ENCODE results near the gene EEF1AKMT2. TPM values are rescaled to one million over a fixed set of nuclear protein-coding genes. Genes with fewer than 3 reads are reported as not detected.

The EEF1AKMT2 gene
- total RNA-seq, 1 donor from 2014 or later = 22.3 TPM

DNA sequence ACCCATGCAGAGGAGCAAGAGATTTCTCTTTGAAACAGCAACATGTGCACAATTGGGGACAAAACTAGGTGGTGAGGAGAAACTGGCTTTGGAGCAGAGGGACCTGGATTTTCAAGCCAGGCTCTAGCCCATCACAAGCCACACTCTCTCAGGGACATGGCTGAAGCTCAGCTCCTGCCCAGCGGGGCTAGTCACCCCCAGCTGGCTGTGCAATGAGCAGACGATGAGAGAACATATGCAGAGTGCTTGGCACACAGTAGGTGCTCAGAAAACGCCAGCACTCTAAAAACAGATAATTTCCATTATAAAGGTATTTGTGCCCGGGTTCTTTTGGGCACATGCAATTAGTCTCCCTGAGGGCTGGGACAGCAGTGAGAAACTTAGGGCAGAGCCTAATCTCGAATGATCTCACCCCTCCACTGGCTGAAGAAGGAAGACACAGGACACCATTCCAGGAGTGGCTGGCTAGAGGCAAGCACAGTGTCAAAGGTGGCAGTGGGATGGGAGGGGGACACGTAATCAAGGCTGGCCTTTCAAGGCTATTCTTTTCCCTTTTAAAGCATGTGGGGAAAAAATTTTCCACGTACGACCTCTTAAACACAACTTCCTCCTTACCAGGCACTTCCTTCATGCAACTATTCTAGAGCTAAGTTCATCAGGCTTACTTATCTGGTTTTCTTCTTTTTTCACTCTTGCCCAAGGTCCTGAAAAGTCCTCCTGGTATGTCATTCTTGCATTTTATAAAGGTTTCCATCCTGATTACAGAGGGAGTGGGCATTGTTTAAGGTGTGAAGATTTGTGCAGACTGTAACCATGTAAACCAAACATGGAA, 62.6 kb downstream of the EEF1AKMT2 start:
- H3K4me1 Mint-ChIP-seq = peaks cover 64% of the 10 kb centered on the region
- intact Hi-C loops (cut with micrococcal nuclease) = loop anchor here (1.0 kb wide), 2 partner anchors 11 to 41 kb away; no protein-coding TSS in a partner anchor
- peak overlapping the region; percentile 84 for H3K27ac Mint-ChIP-seq
- H3K27me3 Mint-ChIP-seq = no peaks in the 10 kb centered on the region
- no peak for DNase-seq
- no peaks in the 10 kb centered on the region for H3K9me3 Mint-ChIP-seq
- peak overlapping the region; percentile 50 for H3K4me3 Mint-ChIP-seq
- H3K36me3 Mint-ChIP-seq (ENCODE audit: low read depth) = peaks cover 38% of the 10 kb centered on the region

GRCh38 chr10:124728071-124728829, 63.4 kb downstream of the EEF1AKMT2 start:
- Mint-ChIP-seq H3K36me3 (ENCODE audit: low read depth) (peaks cover 34% of the 10 kb centered on the region), H3K4me3 (peak overlapping the region; percentile 50), H3K27me3 (no peaks in the 10 kb centered on the region), H3K27ac (peak overlapping the region; percentile 84), H3K4me1 (peaks cover 64% of the 10 kb centered on the region), H3K9me3 (no peaks in the 10 kb centered on the region)
- DNase-seq = no peak
- intact Hi-C loops (cut with micrococcal nuclease) = loop anchor here (1.0 kb wide), 2 partner anchors 10 to 40 kb away; no protein-coding TSS in a partner anchor

DNA sequence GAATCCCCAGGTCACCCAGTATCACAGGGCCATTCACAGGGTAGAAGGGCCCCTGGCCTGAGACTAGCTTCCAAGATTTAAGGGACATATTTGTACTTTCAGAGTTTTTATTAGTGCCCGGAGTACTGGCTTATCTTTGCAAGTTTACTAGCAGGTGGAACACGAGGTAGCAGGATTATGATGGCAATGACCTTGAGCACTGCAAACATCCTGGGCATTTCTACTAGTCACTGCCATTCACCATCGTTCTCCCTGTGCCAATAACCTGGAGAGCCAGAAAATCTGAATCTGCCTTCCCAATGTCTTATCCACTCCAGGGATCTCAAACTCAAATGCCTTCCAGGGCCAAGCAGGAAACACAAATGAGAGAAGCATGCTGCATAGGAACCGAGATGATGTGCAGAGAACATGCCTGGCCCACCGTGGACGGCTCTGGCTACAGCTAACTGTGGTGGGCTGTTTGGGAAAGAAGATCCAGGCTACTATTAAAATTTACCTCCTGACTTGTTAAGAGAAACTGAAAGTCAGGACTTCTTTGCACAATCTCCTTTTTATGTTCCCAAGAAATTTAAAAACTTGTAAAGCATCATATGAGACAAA, 64.2 kb downstream of the EEF1AKMT2 start:
- Mint-ChIP-seq H3K4me3 (no peak overlapping the region), H3K36me3 (ENCODE audit: low read depth) (peaks cover 30% of the 10 kb centered on the region), H3K27ac (peak overlapping the region; percentile 84), H3K9me3 (no peaks in the 10 kb centered on the region), H3K4me1 (peaks cover 66% of the 10 kb centered on the region), H3K27me3 (no peaks in the 10 kb centered on the region)
- DNase-seq = no peak
- intact Hi-C loops (cut with micrococcal nuclease) = no loop called here

DNA sequence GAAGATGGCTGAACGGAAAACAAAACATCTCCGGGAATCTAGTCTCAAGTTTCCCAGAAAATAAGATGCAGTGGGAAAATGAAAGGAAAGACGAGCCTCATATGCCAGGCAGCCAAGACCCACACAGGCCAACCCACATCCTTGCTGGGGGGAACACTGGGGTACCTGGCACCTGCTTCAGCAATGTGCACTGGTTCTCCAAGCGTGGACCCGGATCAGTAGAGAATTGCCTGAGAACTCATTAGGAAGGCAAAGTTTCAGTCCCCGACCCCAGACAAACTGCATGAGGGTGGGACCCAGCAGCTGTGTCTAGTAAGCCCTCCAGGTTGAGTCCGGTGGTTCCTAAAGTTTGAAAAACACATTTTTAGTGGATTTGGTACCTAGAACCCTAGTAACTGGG, 65.9 kb downstream of the EEF1AKMT2 start:
- no peak for DNase-seq
- H3K36me3 Mint-ChIP-seq (ENCODE audit: low read depth) = peaks cover 33% of the 10 kb centered on the region
- no peaks in the 10 kb centered on the region for H3K9me3 Mint-ChIP-seq
- no peak overlapping the region for H3K27ac Mint-ChIP-seq
- H3K27me3 Mint-ChIP-seq = no peaks in the 10 kb centered on the region
- intact Hi-C loops (cut with micrococcal nuclease) = no loop called here
- H3K4me3 Mint-ChIP-seq = no peak overlapping the region
- H3K4me1 Mint-ChIP-seq = peaks cover 72% of the 10 kb centered on the region

DNA sequence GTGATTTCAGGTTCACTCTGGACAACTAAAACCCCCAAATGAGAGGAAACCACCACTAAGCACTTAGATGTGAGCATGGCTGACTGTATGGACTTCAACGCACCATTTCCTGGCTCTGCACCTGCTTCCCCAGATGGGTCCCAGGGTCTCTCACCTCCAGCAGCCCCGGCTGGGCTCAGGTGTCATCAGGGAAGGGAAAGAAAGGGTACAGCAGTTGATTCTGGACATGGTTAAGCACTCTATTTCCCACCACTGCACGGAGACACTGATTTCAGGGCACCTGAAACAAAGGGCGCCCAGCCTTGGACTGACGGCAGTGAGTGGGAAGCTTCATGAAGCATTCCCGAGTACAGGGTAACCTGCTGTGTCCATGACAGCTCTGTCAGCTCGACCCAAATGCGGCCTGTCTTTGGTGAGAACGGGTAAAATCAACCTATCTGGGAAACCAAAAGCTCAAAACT, 66.5 kb downstream of the EEF1AKMT2 start:
- H3K4me3 Mint-ChIP-seq = no peak overlapping the region
- no peak overlapping the region for H3K27ac Mint-ChIP-seq
- no peak for DNase-seq

DNA sequence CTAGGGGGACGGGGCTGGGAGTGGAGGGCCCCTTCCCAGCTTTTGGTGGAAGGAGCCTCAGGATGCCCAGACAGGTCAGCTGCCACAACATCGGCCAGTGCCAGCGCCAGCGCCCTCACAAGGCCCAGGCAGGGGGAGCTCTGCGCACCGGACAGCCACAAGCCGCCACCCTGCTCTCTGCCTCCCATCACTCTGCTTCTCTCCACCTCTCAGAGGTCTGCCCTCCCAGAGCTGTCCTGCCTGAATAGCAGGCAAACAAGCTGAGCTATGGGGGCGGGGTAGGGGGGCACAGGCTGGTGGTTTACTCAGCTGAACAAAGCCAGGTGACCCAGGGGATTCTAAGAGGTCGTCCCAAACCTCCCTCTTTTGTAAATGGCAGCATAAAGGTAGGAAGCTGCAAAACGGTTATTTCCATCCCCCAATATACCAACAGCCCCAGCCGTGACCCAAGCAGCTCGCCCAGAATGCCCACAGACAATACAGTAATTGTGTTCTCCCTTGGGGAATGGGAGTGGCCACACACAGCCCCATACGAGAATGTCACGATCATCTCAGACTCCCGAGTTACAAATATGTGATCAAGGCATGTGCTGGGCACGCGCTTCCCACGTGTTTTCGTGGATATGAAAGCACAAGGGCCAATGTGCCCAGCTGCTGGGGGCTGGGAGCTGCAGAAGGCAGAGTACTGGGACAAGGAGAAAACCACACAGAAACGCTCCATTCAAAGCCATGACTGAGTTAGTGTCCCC, 67.2 kb downstream of the EEF1AKMT2 start:
- peaks cover 29% of the 10 kb centered on the region for H3K36me3 Mint-ChIP-seq (ENCODE audit: low read depth)

More for the DNA sequence above, 66.5 kb downstream of the EEF1AKMT2 start:
- peaks cover 71% of the 10 kb centered on the region for H3K4me1 Mint-ChIP-seq
- intact Hi-C loops (cut with micrococcal nuclease) = no loop called here
- H3K9me3 Mint-ChIP-seq = no peaks in the 10 kb centered on the region
- H3K27me3 Mint-ChIP-seq = no peaks in the 10 kb centered on the region
- peaks cover 32% of the 10 kb centered on the region for H3K36me3 Mint-ChIP-seq (ENCODE audit: low read depth)

GRCh38 chr10:124723826-124724225, 67.9 kb downstream of the EEF1AKMT2 start:
- peak overlapping the region; percentile 93 for H3K27ac Mint-ChIP-seq
- intact Hi-C loops (cut with micrococcal nuclease) = loop anchor here (1.0 kb wide), 2 partner anchors 9 to 35 kb away; no protein-coding TSS in a partner anchor
- H3K4me3 Mint-ChIP-seq = peak overlapping the region; percentile 57
- peaks cover 27% of the 10 kb centered on the region for H3K36me3 Mint-ChIP-seq (ENCODE audit: low read depth)
- peaks cover 66% of the 10 kb centered on the region for H3K4me1 Mint-ChIP-seq
- no peaks in the 10 kb centered on the region for H3K27me3 Mint-ChIP-seq
- DNase-seq = no peak
- no peaks in the 10 kb centered on the region for H3K9me3 Mint-ChIP-seq

More for the DNA sequence above, 67.2 kb downstream of the EEF1AKMT2 start:
- intact Hi-C loops (cut with micrococcal nuclease) = no loop called here
- H3K9me3 Mint-ChIP-seq = no peaks in the 10 kb centered on the region
- H3K4me3 Mint-ChIP-seq = no peak overlapping the region
- peaks cover 66% of the 10 kb centered on the region for H3K4me1 Mint-ChIP-seq
- DNase-seq = no peak
- H3K27ac Mint-ChIP-seq = peak overlapping the region; percentile 60
- no peaks in the 10 kb centered on the region for H3K27me3 Mint-ChIP-seq

GRCh38 chr10:124722798-124723783, 68.6 kb downstream of the EEF1AKMT2 start:
- DNase-seq = peak; percentile 80
- Mint-ChIP-seq H3K36me3 (ENCODE audit: low read depth) (peaks cover 24% of the 10 kb centered on the region), H3K9me3 (no peaks in the 10 kb centered on the region), H3K4me3 (peak overlapping the region; percentile 57), H3K27me3 (no peaks in the 10 kb centered on the region), H3K4me1 (peaks cover 65% of the 10 kb centered on the region), H3K27ac (peak overlapping the region; percentile 93)
- intact Hi-C loops (cut with micrococcal nuclease) = loop anchor here (1.0 kb wide), 2 partner anchors 10 to 34 kb away; no protein-coding TSS in a partner anchor

GRCh38 chr10:124721330-124722045, 70.2 kb downstream of the EEF1AKMT2 start:
- intact Hi-C loops (cut with micrococcal nuclease) = no loop called here
- no peaks in the 10 kb centered on the region for H3K27me3 Mint-ChIP-seq
- no peaks in the 10 kb centered on the region for H3K9me3 Mint-ChIP-seq
- H3K4me1 Mint-ChIP-seq = peaks cover 73% of the 10 kb centered on the region
- DNase-seq = peak; percentile 55
- H3K36me3 Mint-ChIP-seq (ENCODE audit: low read depth) = peaks cover 33% of the 10 kb centered on the region
- peak overlapping the region; percentile 46 for H3K4me3 Mint-ChIP-seq
- H3K27ac Mint-ChIP-seq = peak overlapping the region; percentile 87

DNA sequence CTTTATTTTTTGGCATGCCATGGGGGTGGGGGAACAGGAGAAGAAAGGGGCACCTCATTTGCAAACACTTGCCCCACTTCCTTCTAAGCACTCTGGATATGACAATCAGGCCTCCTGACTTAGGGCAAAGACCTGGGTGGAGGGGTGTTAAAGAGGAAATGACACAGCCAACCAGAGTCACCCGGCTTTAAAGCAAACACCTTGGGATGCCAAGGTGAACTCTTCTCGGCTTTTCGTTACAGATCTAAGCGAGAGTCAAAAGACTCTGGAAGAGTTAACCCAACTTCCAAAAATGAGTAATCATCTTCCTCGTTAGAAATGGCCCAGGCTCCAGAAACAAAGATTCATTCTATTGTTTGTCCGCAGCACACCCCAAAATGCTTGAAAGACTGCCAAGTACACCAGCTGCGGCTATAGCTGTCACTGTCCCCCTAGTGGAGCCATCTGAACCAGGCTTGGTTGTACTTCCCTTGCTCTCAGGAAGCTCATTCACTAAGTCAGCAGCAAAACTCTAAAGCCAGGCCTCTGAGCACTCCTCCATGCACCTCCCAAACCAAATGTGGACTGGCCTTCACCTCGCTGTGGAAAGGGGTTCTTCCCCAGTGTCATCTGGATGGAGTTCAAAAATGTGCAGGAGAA, 72.4 kb downstream of the EEF1AKMT2 start:
- H3K27ac Mint-ChIP-seq = peak overlapping the region; percentile 78
- intact Hi-C loops (cut with micrococcal nuclease) = loop anchor here (1.0 kb wide), 1 partner anchor 71 kb away; no protein-coding TSS in a partner anchor
- peaks cover 78% of the 10 kb centered on the region for H3K4me1 Mint-ChIP-seq
- DNase-seq = peak; percentile 88
- no peaks in the 10 kb centered on the region for H3K27me3 Mint-ChIP-seq
- H3K36me3 Mint-ChIP-seq (ENCODE audit: low read depth) = peaks cover 23% of the 10 kb centered on the region
- peak overlapping the region; percentile 43 for H3K4me3 Mint-ChIP-seq
- H3K9me3 Mint-ChIP-seq = no peaks in the 10 kb centered on the region
